NOMO-1 treated with dmso at 0.1 percent for 144 hours (cell line): ENCODE data around the gene UBE2C.
"Not testable (repeated sequence)": the region's sequence is repeated elsewhere in the genome, so short reads cannot be mapped to it uniquely, and the experiment has no call there.

Experiments
- DNase-seq: peaks from one replicate; lab custom pipeline; 2025; ENCODE audit not compliant: unreplicated experiment; lab: John Stamatoyannopoulos, UW

Gene UBE2C

DNA sequence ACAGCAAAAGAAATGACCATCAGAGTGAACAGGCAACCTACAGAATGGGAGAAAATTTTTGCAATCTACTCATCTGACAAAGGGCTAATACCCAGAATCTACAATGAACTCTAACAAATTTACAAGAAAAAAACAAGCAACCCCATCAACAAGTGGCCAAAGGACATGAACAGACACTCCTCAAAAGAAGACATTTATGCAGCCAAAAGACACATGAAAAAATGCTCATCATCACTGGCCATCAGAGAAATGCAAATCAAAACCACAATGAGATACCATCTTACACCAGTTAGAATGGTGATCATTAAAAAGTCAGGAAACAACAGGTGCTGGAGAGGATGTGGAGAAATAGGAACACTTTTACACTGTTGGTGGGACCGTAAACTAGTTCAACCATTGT, 14.9 kb upstream of the UBE2C start:
- not testable (repeated sequence) for DNase-seq

DNA sequence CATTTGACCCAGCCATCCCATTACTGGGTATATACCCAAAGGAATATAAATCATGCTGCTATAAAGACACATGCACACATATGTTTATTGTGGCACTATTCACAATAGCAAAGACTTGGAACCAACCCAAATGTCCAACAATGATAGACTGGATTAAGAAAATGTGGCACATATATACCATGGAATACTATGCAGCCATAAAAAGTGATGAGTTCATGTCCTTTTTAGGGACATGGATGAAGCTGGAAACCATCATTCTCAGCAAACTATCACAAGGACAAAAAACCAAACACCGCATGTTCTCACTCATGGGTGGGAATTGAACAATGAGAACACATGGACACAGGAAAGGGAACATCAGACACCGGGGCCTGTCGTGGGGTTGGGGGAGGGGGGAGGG, 14.5 kb upstream of the UBE2C start:
- DNase-seq, result not testable (repeated sequence)

DNA sequence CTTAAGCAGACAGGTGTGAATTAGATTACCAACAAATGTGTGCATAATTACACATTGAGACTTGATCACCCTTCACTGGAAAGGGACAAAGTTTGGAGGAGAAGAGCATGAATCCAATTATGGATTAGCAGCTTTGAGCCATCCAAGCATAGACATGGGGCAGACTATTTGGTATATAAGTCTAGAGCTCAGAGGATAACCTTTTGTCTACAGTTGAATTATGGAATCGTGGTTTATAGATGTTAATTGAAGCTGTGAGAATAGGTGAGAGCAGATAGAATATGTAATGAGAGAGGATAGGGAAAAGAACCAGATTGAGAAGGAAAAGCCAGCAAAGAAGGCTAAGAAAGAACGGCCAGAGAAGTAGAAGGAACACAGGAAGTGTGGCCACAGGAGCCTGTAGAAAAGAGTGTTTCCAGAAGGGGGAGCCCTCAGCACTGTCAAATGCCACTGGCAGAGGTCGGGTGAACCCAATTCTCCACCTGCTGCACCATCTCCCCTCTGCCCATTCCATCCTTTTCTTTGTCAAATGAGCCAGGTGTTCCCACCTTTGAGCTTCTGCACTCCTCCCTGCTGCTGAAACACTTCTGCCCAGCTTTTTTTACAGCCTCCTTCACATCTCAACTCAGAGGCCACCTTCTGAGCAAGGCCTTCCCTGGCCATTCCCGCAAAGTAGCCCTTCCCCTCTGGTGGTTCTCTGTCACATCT, 13.4 kb upstream of the UBE2C start:
- DNase-seq, result peak; percentile 40

DNA sequence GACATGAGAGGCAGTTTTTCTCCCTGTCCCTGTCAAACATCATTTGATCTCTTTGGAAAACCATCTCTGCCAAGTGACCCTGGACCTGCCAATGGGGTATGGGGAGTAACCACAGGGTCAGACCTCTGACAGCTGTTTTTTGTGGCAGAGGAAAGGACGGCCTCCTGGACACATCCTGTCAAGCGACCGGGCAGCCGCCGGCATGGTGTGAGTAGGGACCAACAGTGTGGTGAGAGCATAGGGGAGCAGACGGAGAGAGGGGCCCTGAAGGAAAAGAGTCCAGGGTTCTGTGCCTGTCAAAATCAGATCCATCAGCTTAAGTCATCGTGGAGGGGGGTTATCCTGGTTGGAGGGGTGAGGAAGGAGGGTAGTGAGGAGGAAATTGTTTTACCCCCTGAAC, 10.6 kb upstream of the UBE2C start:
- DNase-seq, result no peak

DNA sequence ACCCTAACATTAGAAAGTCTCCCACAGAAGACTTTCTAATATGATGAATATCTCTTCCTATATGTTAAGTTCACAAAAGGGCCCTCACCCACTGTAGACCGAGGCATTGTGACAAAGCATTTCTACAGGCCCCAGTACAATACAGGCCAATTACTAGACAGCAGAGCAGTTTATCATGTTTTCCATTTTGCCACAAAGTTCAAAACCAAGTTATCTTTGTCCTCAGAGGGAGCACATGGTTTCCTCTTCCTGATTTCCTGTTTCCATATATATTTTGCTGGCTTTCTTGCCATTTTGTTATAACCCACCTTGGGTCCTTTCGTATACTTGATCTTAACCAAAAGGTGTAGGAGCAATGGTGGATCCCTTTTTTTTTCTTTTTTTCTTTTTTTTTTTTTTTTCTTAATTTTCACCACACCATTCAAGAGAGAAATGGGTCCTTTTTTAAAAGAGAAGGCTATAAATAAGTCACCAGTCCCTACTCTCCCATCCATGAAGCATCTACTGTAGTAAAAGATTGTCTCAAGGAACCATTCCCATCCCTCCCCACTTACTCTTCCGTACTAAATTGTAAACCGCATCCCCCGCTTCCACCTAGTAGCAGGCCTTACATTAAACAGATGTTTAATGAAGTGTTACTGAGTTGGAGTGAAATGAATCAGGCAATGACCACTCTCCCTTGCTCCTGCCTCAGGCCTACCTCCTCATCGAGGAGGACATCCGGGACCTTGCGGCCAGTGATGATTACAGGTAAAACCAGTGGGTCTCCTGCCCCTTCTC, 2.1 kb upstream of the UBE2C start:
- DNase-seq, result no peak

DNA sequence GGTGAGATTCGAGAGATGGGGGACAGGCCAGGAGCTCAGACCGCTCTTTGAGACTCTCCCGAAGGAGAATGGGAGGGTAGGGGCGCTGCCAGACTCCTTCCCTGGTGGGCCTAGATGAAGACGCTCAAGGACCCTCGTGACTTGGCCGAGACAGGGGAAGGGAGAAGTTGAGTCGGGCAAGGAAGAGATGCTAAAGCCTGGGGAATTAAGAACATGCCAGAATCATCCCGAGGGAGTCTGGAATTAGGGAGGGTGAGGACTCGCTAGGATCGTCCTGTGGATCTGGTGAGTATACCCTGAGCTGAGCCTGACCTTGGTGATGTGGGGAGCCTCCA, 529 bp downstream of the UBE2C start:
- DNase-seq, result no peak

DNA sequence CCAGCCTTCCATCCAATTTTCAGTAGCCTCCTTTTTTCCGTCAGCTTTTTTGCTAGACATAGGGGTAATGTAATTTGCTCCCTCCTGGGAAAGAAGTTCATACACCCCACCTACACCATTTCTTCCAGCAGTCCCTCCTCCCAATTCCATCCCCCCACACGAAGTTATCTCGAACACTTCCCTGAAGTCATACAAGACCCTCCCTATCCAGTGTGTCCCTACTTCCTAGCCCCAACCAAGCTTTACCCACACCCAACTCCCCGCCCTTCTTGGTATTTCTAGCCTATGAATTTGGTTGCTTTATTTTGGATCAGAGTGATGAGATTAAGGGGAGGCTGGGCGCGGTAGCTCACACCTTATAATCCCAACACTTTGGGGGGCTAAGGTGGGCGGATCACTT, 1.0 kb downstream of the UBE2C start:
- DNase-seq, result no peak

DNA sequence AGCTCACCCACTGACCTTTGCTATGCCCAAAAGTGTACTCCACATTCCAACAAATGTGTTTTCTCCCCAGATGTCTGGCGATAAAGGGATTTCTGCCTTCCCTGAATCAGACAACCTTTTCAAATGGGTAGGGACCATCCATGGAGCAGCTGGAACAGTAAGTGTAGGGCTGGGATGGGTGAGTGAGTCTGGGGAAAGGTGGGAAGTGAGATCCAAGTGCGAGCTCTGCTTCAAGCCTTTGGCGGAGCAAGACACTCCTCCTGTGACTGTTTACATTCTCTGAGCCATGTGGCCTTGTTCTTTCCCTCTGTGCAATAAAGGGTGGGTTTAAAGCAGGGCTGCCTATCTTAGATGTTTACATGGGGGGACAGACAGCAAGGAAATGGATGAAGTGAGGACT, 1.9 kb downstream of the UBE2C start:
- DNase-seq, result no peak

DNA sequence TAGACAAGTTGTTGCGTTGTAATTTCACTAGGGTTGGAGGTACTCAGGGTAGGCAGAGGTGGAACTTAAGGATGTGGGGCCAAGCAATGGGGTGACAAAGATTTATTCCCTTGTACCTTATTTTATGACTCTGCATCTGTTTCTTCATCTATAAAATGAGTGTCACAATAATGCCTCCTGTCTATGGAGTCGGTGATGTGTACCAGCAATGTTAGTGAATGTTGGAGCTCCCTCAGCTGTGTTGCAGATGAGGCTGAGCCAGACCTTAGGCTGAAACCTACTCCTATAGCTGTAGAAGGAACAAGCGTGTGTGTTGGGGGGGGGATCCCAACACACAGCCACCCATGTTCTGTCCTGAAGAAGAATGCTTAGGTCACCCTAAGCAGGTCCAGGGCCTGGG, 4.5 kb downstream of the UBE2C start:
- DNase-seq, result no peak

DNA sequence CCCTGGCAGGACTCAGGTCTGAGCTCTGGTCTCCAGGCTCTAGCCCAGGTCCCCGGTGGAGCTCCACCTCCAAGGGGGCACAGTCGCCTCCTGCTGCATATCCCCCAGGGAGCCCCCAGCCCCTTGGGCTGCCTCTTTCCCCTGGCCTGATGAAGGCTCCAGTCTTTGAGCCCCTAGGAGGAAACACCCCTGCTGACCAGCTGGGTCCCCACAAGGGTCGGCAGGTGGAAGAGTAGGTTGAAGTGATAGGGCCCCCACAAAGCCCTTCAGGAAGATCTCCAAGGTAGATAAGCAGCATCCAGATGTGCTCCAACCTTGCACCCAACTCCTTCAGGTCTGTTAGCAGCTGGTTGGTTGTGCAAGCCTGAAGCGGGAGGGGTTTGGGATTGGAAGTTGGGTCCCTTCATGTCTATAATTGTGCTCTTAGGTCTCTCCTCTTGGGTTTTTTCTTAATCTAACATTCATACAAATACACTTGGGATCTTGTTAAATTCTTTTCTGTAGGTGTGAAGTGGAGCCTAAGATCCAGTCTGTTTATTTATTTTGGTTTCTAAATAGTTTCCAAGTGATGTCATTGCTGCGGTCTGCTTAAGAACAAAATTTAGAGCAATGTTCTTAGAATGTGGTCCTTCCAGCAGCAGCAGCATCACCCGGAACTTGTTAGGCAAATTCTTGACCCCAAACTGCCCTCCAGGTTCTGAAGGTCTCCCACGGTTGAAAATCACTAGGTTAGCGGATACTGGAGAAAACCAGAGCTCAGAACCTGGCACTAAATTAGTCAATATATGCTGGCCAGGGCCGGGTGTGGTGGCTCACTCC, 5.1 kb downstream of the UBE2C start:
- DNase-seq, result no peak

DNA sequence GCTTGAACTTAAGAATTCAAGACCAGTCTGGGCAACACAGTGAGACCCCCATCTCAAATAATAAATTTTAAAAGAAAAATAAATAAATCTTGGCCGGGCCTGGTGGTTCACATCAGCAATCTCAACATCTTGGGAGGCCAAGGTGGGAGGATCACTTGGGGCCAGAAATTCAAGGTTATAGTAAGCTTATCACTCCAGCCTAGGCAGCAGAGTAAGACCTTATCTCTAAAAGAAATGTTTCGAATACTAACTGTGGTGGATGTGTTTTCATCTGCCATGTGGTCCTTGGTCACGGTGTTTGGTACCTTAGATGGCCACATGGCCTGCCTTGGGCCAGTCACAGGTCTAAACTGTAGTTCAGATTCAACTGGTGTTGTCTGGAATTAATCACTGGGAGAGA, 5.8 kb downstream of the UBE2C start:
- no peak for DNase-seq

DNA sequence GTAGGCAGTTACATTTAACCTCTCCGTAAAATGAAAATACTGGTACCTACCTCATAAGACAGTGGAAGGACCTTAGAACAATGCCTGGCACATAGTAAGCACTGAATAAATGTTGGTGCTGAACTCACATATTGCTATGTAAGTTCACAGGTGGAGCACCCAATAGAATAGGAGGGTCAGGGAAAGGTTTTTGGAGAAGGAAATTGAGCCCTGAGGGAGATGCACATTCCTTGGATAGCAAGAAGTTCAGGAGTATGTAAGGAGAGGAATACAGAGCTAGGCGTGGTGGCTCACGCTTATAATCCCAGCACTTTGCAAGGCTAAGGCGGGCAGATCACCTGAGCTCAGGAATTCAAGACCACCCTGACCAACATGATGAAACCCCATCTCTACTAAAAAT, 7.0 kb downstream of the UBE2C start:
- no peak for DNase-seq

DNA sequence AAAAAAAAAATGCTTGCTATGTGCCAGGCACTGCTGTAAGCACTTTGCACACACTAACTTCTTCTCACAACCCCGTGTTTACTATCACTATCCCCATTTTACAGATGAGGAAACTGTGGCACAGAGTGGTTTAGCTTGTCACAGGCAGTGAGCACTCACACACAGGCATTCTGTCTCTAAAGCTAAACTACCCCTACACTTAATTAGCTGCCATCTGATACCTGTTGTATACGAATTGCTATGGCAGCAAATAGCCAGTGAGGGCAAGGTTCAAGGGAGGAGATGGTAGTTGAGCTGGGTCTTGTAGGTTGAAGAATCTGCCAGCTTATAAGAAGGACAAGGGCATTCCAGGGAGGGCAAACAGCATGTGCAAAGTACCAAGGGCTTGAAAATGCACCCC, 9.5 kb downstream of the UBE2C start:
- no peak for DNase-seq

DNA sequence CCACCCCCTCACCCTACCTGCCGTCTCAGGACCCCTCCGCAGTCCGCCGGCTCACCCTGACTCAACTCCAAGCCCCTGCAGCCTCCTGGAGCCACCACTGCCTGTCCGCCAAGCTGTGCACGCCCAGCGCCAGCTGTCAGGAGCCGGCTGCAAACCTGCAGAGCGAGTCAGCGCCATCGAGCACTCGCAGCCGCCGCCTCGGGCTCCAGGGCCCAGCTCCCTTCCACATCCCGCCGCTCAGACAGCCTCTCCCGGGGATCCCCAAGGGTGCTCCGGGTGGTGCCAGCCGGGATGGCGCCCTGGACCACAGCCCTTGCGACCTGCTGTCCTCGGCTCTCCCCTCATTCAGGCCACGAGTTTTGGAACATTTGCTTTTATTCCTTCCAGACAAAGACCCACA, 10.4 kb downstream of the UBE2C start:
- DNase-seq, result no peak

DNA sequence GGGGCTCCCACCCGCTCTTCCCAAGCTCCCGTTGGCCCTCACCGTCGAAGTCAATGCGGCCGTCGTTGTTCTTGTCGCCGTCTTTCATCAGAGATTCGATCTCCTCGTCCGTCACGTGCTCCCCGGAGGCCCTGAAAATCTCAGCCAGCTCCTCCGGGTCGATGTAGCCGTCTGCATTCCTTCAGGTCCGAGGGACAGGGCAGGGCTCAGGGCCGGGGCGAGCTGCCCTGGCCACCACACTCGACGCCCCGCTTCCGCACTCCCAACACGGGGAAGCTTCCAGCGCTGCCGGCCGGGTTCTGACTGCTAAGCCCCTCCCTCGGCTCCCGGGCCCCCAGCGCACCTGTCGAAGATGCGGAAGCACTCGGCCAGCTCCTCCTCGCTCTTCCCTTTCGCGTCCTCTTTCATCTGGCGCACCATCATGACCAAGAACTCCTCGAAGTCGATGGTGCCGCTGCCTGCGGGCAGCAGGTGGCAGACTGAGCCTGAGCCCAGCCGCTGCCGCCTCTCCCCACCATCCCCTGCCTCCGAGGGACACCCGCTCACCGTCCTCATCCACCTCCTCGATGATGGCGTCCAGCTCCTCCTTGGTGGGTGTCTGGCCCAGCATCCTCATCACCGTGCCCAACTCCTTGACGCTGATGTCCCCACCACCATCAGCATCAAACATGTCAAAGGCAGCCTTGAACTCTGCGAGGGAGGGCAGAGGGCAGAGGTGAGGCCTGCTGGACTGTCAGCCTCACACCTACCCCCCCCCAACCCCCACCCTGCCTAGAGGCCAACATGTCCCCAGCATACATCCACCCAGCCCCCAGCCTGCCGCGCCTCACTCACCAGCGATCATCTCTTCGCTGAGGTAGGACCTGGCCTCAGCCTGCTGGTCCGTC, 11.7 kb downstream of the UBE2C start:
- peak; percentile 63 for DNase-seq

DNA sequence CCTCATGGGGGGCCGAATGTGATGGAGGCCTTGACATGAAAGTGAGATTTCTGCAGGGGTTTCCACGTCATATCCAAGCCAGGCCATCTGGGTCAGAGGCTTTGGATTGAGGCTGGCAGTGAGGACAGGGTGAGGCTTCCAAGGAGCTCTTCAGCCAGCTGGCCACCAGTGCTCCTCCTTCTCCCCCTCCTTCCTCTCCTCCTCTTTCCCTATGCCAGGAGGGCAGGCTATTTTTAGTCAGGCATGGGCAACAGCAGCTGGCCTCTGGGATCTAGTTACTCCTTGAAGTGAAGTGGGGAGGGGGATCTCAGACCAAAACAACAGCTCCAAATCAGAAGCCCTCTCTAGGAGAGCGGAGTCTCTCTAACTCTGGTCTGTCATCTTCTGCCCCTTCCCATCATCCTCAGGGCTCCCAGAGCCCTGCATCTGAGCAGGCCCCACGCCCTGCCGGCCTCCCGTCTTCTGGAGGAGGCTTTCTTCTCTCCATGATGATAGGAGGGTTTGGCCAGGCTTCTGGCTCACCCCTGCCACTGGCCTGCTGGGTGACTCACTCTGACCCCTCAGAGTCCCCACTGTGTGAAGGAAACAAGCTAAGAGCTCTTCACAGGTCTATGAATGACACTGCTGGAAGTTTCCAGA, 14.1 kb downstream of the UBE2C start:
- DNase-seq, result no peak

DNA sequence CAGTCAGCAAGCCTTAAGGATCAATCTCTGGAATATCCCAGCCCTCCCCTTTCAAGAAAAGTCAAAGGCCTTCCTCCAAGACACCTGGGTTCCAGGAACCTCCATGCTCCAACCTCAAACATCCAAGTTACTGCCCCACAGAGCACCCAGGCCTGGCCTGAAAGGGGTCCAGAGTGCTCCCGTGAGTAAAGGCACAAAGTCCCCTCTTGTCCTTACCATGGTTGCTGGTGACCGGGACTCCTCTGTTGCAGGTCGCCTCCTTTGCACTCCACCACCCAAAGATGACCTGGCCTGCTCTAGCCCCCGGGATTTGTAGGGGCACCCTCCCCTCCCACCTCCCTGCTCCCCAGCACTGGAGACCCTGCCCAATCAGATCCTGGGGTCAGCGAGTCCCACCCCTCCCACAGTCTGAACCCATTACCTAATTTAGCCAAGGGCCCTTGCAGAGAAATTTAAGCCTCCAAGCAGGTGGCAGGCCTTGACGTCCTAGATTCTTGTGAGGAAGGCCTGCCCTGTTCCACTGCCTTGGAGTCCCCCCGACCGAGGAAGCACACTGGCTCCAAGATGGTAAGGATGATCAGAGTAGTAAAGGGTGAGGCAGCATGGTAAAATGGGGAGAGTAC, 14.7 kb downstream of the UBE2C start, which contains the start of gene TNNC2:
TSS of gene TNNC2 (minus strand) at position 283 of the 623 bp plus-strand sequence. CDS start at position 219, 64 bp downstream.
- DNase-seq, result no peak

DNA sequence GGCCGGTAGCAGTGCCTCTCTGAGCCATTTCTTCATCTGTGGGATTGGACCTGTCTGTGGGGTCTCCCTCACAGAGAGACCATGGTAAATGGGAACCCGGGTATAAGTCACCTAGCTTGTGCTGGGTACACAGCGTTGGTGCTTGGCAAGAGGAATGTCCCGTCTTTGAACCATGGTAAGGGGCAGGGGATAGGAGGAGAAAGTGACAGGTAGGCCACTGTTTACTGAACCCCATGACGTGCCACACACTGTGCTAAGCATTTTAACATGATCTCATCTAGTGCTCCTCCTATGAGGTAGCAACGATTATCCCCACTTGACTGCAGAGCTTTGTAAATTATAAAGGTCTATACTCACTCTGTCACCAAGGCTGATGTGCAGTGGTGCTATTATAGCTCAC, 15.3 kb downstream of the UBE2C start:
- DNase-seq, result no peak

DNA sequence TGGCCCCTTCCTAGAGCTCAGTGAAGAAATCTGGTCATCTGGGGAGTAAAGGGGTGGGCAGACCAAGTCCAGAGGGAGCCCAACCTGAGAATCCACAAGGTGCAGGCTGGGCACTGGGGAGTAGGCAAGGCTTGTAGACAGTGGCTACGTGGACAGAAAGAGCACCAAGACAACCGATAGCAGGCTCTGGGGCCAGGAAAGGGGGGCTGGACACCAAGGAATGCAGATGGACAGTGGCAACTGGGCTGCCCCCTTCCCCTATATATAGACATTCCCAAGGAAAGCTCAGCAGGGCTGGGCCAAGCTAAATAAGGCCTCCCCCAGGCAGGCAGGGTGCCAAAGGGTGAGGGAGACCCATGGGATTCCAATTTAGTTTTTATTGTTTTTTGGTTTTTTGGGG, 16.1 kb downstream of the UBE2C start:
- no peak for DNase-seq

DNA sequence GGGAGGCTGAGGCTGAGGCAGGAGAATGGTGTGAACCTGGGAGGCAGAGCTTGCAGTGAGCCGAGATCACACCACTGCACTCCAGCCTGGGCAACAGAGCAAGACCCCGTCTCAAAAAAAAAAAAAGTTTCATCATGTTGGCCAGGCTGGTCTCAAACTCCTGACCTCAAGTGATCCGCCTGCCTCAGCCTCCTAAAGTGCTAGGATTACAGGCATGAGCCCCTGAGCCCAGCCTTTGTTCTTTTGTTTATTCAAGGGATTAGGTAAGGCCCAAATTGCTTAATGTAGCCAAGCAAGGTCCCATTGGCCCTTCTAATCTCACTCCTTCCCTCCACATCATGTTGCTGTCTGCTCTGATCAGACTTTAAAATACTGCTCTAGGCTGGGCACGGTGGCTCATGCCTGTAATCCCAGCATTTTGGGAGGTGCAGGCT, 17.2 kb downstream of the UBE2C start:
- not testable (repeated sequence) for DNase-seq
